ENCODE data around the gene TRIM47. TPM values are rescaled to one million over a fixed set of nuclear protein-coding genes. Genes with fewer than 3 reads are reported as not detected.

The TRIM47 gene
- total and polyA plus RNA-seq, 2 of the 13 experiments (the other 11 are each of a cell fraction or from before 2014, with no cell fraction given), result 33.5 to 82.0 TPM

- TF ChIP-seq ETS1 (CRISPR knock-in tag; IDR thresholded peaks at IDR 0.05) (no peak), KDM6A (CRISPR knock-in tag; IDR thresholded peaks at IDR 0.05; ENCODE audit: low read depth) (no peak), TIGD3 (CRISPR knock-in tag; IDR thresholded peaks at IDR 0.05; ENCODE audit: borderline replicate concordance) (no peak), AGO1 (IDR thresholded peaks at IDR 0.05; ENCODE audit: low read depth, low read length, poor library complexity, severe bottlenecking) (peak; percentile 99), ZBED4 (CRISPR knock-in tag; IDR thresholded peaks at IDR 0.05; ENCODE audit: borderline replicate concordance) (peak; percentile 70; the same call in 1 of the 2 replicates), HOXA7 (CRISPR knock-in tag; IDR thresholded peaks at IDR 0.05) (no peak), ZNF577 (CRISPR knock-in tag; IDR thresholded peaks at IDR 0.05; ENCODE audit: borderline replicate concordance, low read depth) (no peak), GPBP1L1 (CRISPR knock-in tag; IDR thresholded peaks at IDR 0.05) (no peak), CEBPG (CRISPR knock-in tag; IDR thresholded peaks at IDR 0.05) (no peak), CBX1 (IDR thresholded peaks at IDR 0.05; ENCODE audit: low read depth) (no peak), MEIS2 (CRISPR knock-in tag; IDR thresholded peaks at IDR 0.05) (0 out of 2 replicates have a peak, but pooled peaks have one; percentile 19), MBD4 (IDR thresholded peaks at IDR 0.05; ENCODE audit: borderline replicate concordance, low read length) (no peak), ZNF446 (CRISPR knock-in tag; IDR thresholded peaks at IDR 0.05) (no peak; the same call in none of the 2 replicates), FOSL2 (CRISPR knock-in tag; IDR thresholded peaks at IDR 0.05) (no peak), IRF2 (CRISPR knock-in tag; IDR thresholded peaks at IDR 0.05) (no peak), FOXP1 (IDR thresholded peaks at IDR 0.05) (no peak), FOXP1 (CRISPR knock-in tag; IDR thresholded peaks at IDR 0.05) (no peak), ZFP37 (CRISPR knock-in tag; IDR thresholded peaks at IDR 0.05; ENCODE audit: borderline replicate concordance) (no peak), NFE2L1 (CRISPR knock-in tag; IDR thresholded peaks at IDR 0.05; ENCODE audit: borderline replicate concordance) (no peak), ZNF10 (CRISPR knock-in tag; IDR thresholded peaks at IDR 0.05; ENCODE audit: borderline replicate concordance, low read depth) (no peak), ZNF629 (CRISPR knock-in tag; conservative IDR thresholded peaks at IDR 0.05) (peak; percentile 58)
- TF ChIP-seq, protein P1, sequence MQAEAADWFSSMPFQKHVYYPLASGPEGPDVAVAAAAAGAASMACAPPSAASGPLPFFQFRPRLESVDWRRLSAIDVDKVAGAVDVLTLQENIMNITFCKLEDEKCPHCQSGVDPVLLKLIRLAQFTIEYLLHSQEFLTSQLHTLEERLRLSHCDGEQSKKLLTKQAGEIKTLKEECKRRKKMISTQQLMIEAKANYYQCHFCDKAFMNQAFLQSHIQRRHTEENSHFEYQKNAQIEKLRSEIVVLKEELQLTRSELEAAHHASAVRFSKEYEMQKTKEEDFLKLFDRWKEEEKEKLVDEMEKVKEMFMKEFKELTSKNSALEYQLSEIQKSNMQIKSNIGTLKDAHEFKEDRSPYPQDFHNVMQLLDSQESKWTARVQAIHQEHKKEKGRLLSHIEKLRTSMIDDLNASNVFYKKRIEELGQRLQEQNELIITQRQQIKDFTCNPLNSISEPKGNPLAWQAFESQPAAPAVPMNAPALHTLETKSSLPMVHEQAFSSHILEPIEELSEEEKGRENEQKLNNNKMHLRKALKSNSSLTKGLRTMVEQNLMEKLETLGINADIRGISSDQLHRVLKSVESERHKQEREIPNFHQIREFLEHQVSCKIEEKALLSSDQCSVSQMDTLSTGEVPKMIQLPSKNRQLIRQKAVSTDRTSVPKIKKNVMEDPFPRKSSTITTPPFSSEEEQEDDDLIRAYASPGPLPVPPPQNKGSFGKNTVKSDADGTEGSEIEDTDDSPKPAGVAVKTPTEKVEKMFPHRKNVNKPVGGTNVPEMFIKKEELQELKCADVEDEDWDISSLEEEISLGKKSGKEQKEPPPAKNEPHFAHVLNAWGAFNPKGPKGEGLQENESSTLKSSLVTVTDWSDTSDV (CRISPR knock-in tag; IDR thresholded peaks at IDR 0.05), result no peak; the same call in 1 of the 2 replicates
Measured at GRCh38 chr17:75877752-75878173, 618 bp downstream of the TRIM47 start (continued).

Measured in HepG2 (cell line).